HL-60 (cell line): ENCODE results near the gene ARHGAP10.

Experiments used
- DNase-seq, 2 experiments: peaks; one replicate each; pipeline ENCODE4 v3.0.0-alpha.2; 2010 to 2020; ENCODE audit warnings: low read depth in 1 of 2, low spot score in 1 of 2
- H3K27ac ChIP-seq: fragments of 250-450 bp; sonication (Bioruptor Pico); replicated peaks from 2 replicates; pipeline ENCODE4 v1.5.1; 2020; ENCODE audit warnings: mild to moderate bottlenecking, moderate library complexity
- H3K27me3 ChIP-seq: fragments of 250-450 bp; sonication (Bioruptor Pico); 2 replicates; pipeline ENCODE4 v1.5.1; 2021; ENCODE audit warnings: mild to moderate bottlenecking, moderate library complexity; ENCODE audit not compliant: insufficient read depth, poor library complexity, severe bottlenecking
- H3K4me3 ChIP-seq: replicated peaks from 2 replicates; pipeline ENCODE4 v1.5.1; 2011; ENCODE audit warnings: mild to moderate bottlenecking, control low read depth, low read length; ENCODE audit not compliant: insufficient read depth
- GABPA ChIP-seq: IDR thresholded peaks from 2 replicates; pipeline ENCODE4 v1.6.1; 2012; ENCODE audit warnings: low read depth
- POLR2AphosphoS5 ChIP-seq: IDR thresholded peaks from 2 replicates; pipeline ENCODE4 v1.6.1; 2012; ENCODE audit warnings: low read depth
- REST ChIP-seq: IDR thresholded peaks from 2 replicates; pipeline ENCODE4 v1.6.1; 2012; ENCODE audit warnings: low read depth; ENCODE audit not compliant: insufficient replicate concordance
- SPI1 ChIP-seq: IDR thresholded peaks from 2 replicates; pipeline ENCODE4 v1.6.1; 2012; ENCODE audit warnings: low read depth, mild to moderate bottlenecking, borderline replicate concordance
- TF ChIP-seq, protein P1 (sequence below): IDR thresholded peaks from one replicate; pipeline ENCODE4 v1.5.1; 2011; ENCODE audit warnings: low read length, control low read depth, inconsistent platforms; ENCODE audit not compliant: insufficient read depth

The ARHGAP10 gene

GRCh38 chr4:147727476-147728028 lies 4.3 kb upstream of the ARHGAP10 start:
- H3K27me3 ChIP-seq: no peaks in the 10 kb centered on the region
- DNase-seq: no peak
- H3K27ac ChIP-seq: no peak overlapping the region
- TF ChIP-seq GABPA (no peak), POLR2AphosphoS5 (no peak), REST (no peak), SPI1 (no peak)
- TF ChIP-seq, protein P1, sequence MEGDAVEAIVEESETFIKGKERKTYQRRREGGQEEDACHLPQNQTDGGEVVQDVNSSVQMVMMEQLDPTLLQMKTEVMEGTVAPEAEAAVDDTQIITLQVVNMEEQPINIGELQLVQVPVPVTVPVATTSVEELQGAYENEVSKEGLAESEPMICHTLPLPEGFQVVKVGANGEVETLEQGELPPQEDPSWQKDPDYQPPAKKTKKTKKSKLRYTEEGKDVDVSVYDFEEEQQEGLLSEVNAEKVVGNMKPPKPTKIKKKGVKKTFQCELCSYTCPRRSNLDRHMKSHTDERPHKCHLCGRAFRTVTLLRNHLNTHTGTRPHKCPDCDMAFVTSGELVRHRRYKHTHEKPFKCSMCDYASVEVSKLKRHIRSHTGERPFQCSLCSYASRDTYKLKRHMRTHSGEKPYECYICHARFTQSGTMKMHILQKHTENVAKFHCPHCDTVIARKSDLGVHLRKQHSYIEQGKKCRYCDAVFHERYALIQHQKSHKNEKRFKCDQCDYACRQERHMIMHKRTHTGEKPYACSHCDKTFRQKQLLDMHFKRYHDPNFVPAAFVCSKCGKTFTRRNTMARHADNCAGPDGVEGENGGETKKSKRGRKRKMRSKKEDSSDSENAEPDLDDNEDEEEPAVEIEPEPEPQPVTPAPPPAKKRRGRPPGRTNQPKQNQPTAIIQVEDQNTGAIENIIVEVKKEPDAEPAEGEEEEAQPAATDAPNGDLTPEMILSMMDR: no peak
- H3K4me3 ChIP-seq: no peak overlapping the region

- H3K27me3 ChIP-seq: no peaks in the 10 kb centered on the region
- no peak for TF ChIP-seq SPI1
- TF ChIP-seq GABPA: no peak
- no peak for TF ChIP-seq REST
- TF ChIP-seq, protein P1: no peak
- no peak for TF ChIP-seq POLR2AphosphoS5
- no peak overlapping the region for H3K4me3 ChIP-seq
- no peak for DNase-seq
- no peak overlapping the region for H3K27ac ChIP-seq
Measured at GRCh38 chr4:147730333-147730732, 1.6 kb upstream of the ARHGAP10 start.

- no peak for TF ChIP-seq SPI1
- TF ChIP-seq, protein P1: no peak
- no peak for TF ChIP-seq GABPA
- TF ChIP-seq REST: no peak
- no peak for TF ChIP-seq POLR2AphosphoS5
- H3K4me3 ChIP-seq: peak overlapping the region; percentile 53
Measured at GRCh38 chr4:147732518-147733235, 789 bp downstream of the ARHGAP10 start.

More at GRCh38 chr4:147732518-147733235, 789 bp downstream of the ARHGAP10 start:
- Histone ChIP-seq H3K27ac (peak overlapping the region; percentile 63), H3K27me3 (no peaks in the 10 kb centered on the region)
- DNase-seq: peak in 1 of 2 experiments; percentile 24
